Neural progenitor cell (in vitro differentiated cells): ENCODE data around the gene SLC25A18. TPM values are rescaled to one million over a fixed set of nuclear protein-coding genes. Genes with fewer than 3 reads are reported as not detected.

ENCODE experiments used
- DNase-seq: peaks from one replicate; pipeline ENCODE4 v3.0.0-alpha.2; 2016; ENCODE audit warnings: low spot score
- H2AFZ ChIP-seq: fragments of 200-600 bp; sonication (generic); replicated peaks from 2 replicates; pipeline ENCODE4 v1.6.1; 2016; ENCODE audit warnings: antibody characterized with exemption
- H3F3A ChIP-seq: fragments of 200-600 bp; sonication (generic); 2 replicates; pipeline ENCODE4 v1.6.1; 2016; ENCODE audit warnings: antibody characterized with exemption, low read depth
- H3K27ac ChIP-seq: fragments of 200-600 bp; sonication (generic); 2 replicates; pipeline ENCODE4 v1.5.1; 2016; ENCODE audit warnings: mild to moderate bottlenecking
- H3K27me3 ChIP-seq: fragments of 200-600 bp; sonication (generic); 2 replicates; pipeline ENCODE4 v1.6.1; 2016; ENCODE audit warnings: mild to moderate bottlenecking, moderate library complexity
- H3K36me3 ChIP-seq: fragments of 200-600 bp; sonication (generic); 2 replicates; pipeline ENCODE4 v1.5.1; 2016
- H3K4me1 ChIP-seq: fragments of 200-600 bp; sonication (generic); 2 replicates; pipeline ENCODE4 v1.6.1; 2016; ENCODE audit warnings: mixed run types
- H3K4me2 ChIP-seq: fragments of 200-600 bp; sonication (generic); 2 replicates; pipeline ENCODE4 v1.6.1; 2016
- H3K4me3 ChIP-seq: fragments of 200-600 bp; sonication (generic); 2 replicates; pipeline ENCODE4 v1.5.1; 2016
- H3K79me2 ChIP-seq: fragments of 200-600 bp; sonication (generic); 2 replicates; pipeline ENCODE4 v1.6.1; 2016; ENCODE audit warnings: low read depth
- H3K9ac ChIP-seq: fragments of 200-600 bp; sonication (generic); 2 replicates; pipeline ENCODE4 v1.6.1; 2016
- H3K9me3 ChIP-seq: fragments of 200-600 bp; sonication (generic); 2 replicates; pipeline ENCODE4 v1.5.1; 2016; ENCODE audit warnings: low read depth
- H4K20me1 ChIP-seq: fragments of 200-600 bp; sonication (generic); 2 replicates; pipeline ENCODE4 v1.6.1; 2016; ENCODE audit warnings: low read depth
- H3K27ac Mint-ChIP-seq: 3 replicates; pipeline ENCODE4 v1.8.0; 2021; ENCODE audit warnings: mixed read lengths
- H3K27me3 Mint-ChIP-seq: 2 replicates; pipeline ENCODE4 v1.8.0; 2022; ENCODE audit warnings: low read depth, mild to moderate bottlenecking, inconsistent platforms, moderate library complexity, mixed read lengths; ENCODE audit not compliant: insufficient read depth
- H3K36me3 Mint-ChIP-seq: 3 replicates; pipeline ENCODE4 v1.8.0; 2021; ENCODE audit warnings: mixed read lengths
- H3K4me1 Mint-ChIP-seq: 3 replicates; pipeline ENCODE4 v1.8.0; 2021; ENCODE audit warnings: mixed read lengths
- H3K4me3 Mint-ChIP-seq: 3 replicates; pipeline ENCODE4 v1.8.0; 2021; ENCODE audit warnings: mild to moderate bottlenecking, moderate library complexity, mixed read lengths
- H3K9me3 Mint-ChIP-seq: 3 replicates; pipeline ENCODE4 v1.8.0; 2020; ENCODE audit warnings: mixed read lengths
- EZH2 ChIP-seq: fragments of 200-600 bp; sonication (generic); IDR thresholded peaks from 2 replicates; pipeline ENCODE4 v1.6.1; 2017; ENCODE audit warnings: antibody characterized with exemption, mild to moderate bottlenecking, moderate library complexity
- EZH2phosphoT487 ChIP-seq: fragments of 200-600 bp; sonication (generic); IDR thresholded peaks from 2 replicates; pipeline ENCODE4 v1.6.1; 2017; ENCODE audit warnings: antibody characterized with exemption
- total RNA-seq: library from RNA; depleted of rRNA; stranded (reverse); fragments of >200 nt; gene quantifications from 2 replicates; pipeline ENCODE4 v1.2.3, GENCODE V29; 2015; ENCODE audit warnings: low replicate concordance
- TF ChIP-seq, protein P1 (sequence below): fragments of 200-600 bp; sonication (generic); IDR thresholded peaks from 2 replicates; pipeline ENCODE4 v1.5.1; 2017; ENCODE audit warnings: antibody characterized with exemption, mild to moderate bottlenecking

Gene SLC25A18
- total RNA-seq, 1 donor from 2014 or later, result 0.88 TPM

DNA sequence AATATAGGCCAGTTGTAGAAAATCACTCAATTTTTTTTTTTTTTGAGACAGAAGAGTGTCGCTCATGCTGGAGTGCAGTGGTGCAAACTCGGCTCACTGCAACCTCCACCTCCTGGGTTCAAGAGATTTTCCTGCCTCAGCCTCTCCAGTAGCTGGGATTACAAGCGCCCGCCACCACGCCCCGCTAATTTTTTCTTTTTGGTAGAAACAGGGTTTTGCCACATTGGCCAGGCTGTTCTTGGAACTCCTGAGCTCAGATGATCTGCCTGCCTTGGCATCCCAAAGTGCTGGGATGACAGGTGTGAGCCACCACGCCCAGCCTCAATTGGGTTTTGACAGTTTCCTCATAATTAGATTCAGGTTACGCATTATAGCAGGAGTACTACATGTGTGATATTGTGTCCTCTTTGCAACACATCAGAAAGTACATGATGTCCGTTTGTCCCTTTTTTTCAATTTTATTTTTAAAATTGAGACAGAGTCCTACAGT lies 67.8 kb downstream of the SLC25A18 start:
- H3K4me2 ChIP-seq, result no peak overlapping the region
- H4K20me1 ChIP-seq, result peaks cover 12% of the 10 kb centered on the region
- Mint-ChIP-seq H3K36me3 (no peaks in the 10 kb centered on the region), H3K9me3 (no peaks in the 10 kb centered on the region), H3K27ac (no peak overlapping the region), H3K27me3 (peaks cover 3% of the 10 kb centered on the region), H3K4me3 (no peak overlapping the region), H3K4me1 (no peaks in the 10 kb centered on the region)
- H3K79me2 ChIP-seq, result peaks cover 35% of the 10 kb centered on the region
- H3K27ac ChIP-seq, result no peak overlapping the region
- no peaks in the 10 kb centered on the region for H3K36me3 ChIP-seq
- H3F3A ChIP-seq, result peaks cover 9% of the 10 kb centered on the region
- no peaks in the 10 kb centered on the region for H3K27me3 ChIP-seq
- TF ChIP-seq, protein P1, sequence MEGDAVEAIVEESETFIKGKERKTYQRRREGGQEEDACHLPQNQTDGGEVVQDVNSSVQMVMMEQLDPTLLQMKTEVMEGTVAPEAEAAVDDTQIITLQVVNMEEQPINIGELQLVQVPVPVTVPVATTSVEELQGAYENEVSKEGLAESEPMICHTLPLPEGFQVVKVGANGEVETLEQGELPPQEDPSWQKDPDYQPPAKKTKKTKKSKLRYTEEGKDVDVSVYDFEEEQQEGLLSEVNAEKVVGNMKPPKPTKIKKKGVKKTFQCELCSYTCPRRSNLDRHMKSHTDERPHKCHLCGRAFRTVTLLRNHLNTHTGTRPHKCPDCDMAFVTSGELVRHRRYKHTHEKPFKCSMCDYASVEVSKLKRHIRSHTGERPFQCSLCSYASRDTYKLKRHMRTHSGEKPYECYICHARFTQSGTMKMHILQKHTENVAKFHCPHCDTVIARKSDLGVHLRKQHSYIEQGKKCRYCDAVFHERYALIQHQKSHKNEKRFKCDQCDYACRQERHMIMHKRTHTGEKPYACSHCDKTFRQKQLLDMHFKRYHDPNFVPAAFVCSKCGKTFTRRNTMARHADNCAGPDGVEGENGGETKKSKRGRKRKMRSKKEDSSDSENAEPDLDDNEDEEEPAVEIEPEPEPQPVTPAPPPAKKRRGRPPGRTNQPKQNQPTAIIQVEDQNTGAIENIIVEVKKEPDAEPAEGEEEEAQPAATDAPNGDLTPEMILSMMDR, result no peak
- TF ChIP-seq EZH2phosphoT487 (no peak), EZH2 (no peak)
- no peaks in the 10 kb centered on the region for H3K9me3 ChIP-seq
- H2AFZ ChIP-seq, result no peak overlapping the region
- H3K4me1 ChIP-seq, result peaks cover 5% of the 10 kb centered on the region
- no peak for DNase-seq
- no peak overlapping the region for H3K9ac ChIP-seq
- no peak overlapping the region for H3K4me3 ChIP-seq

DNA sequence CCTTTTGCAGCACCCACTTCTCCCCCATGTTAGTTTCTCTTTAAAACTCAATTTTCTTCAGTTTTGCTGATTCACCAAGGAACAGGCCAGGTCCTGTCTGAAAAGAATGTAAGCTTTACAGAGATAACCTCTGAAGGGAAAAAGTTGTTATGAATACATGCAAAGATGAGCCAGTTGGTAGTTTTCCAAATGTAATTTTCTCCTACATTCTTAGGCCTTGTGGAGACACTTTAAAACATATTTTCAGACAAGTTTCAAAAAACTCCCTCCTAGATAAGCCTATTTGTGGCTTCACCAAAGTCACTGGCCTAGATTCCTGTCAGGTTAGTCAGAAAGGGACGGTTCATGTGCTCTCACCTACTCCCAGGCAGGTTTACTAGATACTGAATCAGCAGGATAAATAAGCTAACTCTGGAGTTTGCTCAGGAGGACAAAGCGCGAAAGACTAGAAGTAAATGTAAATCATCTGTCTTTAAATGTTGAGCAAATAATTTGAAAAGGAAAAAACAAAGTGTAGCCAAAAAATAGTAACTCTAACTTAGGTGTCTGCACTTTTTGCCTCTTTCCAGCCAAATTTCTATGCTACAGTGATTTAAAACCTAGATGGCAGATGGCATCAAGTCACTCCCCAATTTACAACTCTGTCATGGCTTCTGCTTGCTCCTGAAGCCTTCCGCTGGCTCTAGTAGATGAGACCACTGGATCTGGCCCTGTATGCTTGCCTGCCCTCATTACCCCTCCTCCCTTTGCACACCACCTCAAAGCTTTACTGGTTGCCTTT lies 70.1 kb downstream of the SLC25A18 start:
- H3K36me3 ChIP-seq, result no peaks in the 10 kb centered on the region
- no peak overlapping the region for H3K4me2 ChIP-seq
- H3K27me3 ChIP-seq, result no peaks in the 10 kb centered on the region
- H3F3A ChIP-seq, result peaks cover 26% of the 10 kb centered on the region
- H2AFZ ChIP-seq, result no peak overlapping the region
- Mint-ChIP-seq H3K4me1 (peaks cover 9% of the 10 kb centered on the region), H3K9me3 (no peaks in the 10 kb centered on the region), H3K27me3 (peaks cover 3% of the 10 kb centered on the region), H3K27ac (no peak overlapping the region), H3K4me3 (no peak overlapping the region), H3K36me3 (no peaks in the 10 kb centered on the region)
- H3K27ac ChIP-seq, result no peak overlapping the region
- peaks cover 12% of the 10 kb centered on the region for H3K79me2 ChIP-seq
- H3K4me1 ChIP-seq, result peaks cover 12% of the 10 kb centered on the region
- no peak for DNase-seq
- TF ChIP-seq, protein P1, result no peak
- TF ChIP-seq EZH2 (no peak), EZH2phosphoT487 (no peak)
- H3K4me3 ChIP-seq, result no peak overlapping the region
- H3K9ac ChIP-seq, result no peak overlapping the region
- peaks cover under 1% of the 10 kb centered on the region for H4K20me1 ChIP-seq
- H3K9me3 ChIP-seq, result no peaks in the 10 kb centered on the region

DNA sequence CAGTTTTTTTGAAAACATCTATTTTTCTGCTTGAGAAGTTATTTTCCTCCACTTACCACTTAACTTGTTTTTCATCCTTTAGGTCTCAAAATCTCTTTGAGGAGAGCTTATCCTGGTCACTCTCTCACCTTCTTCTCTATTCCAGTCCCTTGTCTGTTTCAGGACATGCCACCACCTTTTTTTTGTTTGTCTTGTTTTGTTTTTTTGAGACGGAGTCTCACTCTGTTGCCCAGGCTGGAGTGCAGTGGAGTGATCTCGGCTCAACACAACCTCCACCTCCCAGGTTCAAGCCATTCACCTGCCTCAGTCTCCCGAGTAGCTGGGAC lies 70.7 kb downstream of the SLC25A18 start:
- H3K9ac ChIP-seq, result no peak overlapping the region
- H3F3A ChIP-seq, result peaks cover 29% of the 10 kb centered on the region
- no peaks in the 10 kb centered on the region for H3K36me3 ChIP-seq
- peaks cover 3% of the 10 kb centered on the region for H3K27me3 Mint-ChIP-seq
- no peak overlapping the region for H3K4me2 ChIP-seq
- H4K20me1 ChIP-seq, result no peaks in the 10 kb centered on the region
- peaks cover 9% of the 10 kb centered on the region for H3K4me1 Mint-ChIP-seq
- H2AFZ ChIP-seq, result no peak overlapping the region
- DNase-seq, result no peak
- H3K27me3 ChIP-seq, result no peaks in the 10 kb centered on the region
- H3K27ac Mint-ChIP-seq, result no peak overlapping the region
- H3K9me3 ChIP-seq, result no peaks in the 10 kb centered on the region
- no peak overlapping the region for H3K27ac ChIP-seq
- TF ChIP-seq EZH2 (no peak), EZH2phosphoT487 (no peak)
- TF ChIP-seq, protein P1, result no peak
- peaks cover 12% of the 10 kb centered on the region for H3K4me1 ChIP-seq
- no peak overlapping the region for H3K4me3 ChIP-seq
- H3K9me3 Mint-ChIP-seq, result no peaks in the 10 kb centered on the region
- H3K36me3 Mint-ChIP-seq, result no peaks in the 10 kb centered on the region
- H3K79me2 ChIP-seq, result peaks cover 13% of the 10 kb centered on the region
- no peak overlapping the region for H3K4me3 Mint-ChIP-seq
